C4-2B (cell line): ENCODE data around the gene KIF20B.

ENCODE experiments used
- CTCF ChIP-seq: fragments of 450-650 bp; conservative IDR thresholded peaks from 2 replicates; pipeline ENCODE4 v1.5.1; 2017; ENCODE audit warnings: mild to moderate bottlenecking
- ZFX ChIP-seq: fragments of 450-650 bp; IDR thresholded peaks from 2 replicates; pipeline ENCODE4 v1.6.1; 2017

GRCh38 chr10:89810908-89811525 lies 109.6 kb downstream of the KIF20B start:
- no peak for TF ChIP-seq CTCF
- no peak for TF ChIP-seq ZFX
